GM21825 (cell line): Measurements from ENCODE around the gene CRYAB.
"Not testable (repeated sequence)": the region's sequence is repeated elsewhere in the genome, so short reads cannot be mapped to it uniquely, and the experiment has no call there.

Experiments used
- ATAC-seq: cut with Tn5 transposase; IDR thresholded peaks from one replicate; pipeline ENCODE4 v1.9.1; 2021; ENCODE audit warnings: mild to moderate bottlenecking, moderate library complexity; ENCODE audit not compliant: unreplicated experiment

Gene CRYAB

DNA sequence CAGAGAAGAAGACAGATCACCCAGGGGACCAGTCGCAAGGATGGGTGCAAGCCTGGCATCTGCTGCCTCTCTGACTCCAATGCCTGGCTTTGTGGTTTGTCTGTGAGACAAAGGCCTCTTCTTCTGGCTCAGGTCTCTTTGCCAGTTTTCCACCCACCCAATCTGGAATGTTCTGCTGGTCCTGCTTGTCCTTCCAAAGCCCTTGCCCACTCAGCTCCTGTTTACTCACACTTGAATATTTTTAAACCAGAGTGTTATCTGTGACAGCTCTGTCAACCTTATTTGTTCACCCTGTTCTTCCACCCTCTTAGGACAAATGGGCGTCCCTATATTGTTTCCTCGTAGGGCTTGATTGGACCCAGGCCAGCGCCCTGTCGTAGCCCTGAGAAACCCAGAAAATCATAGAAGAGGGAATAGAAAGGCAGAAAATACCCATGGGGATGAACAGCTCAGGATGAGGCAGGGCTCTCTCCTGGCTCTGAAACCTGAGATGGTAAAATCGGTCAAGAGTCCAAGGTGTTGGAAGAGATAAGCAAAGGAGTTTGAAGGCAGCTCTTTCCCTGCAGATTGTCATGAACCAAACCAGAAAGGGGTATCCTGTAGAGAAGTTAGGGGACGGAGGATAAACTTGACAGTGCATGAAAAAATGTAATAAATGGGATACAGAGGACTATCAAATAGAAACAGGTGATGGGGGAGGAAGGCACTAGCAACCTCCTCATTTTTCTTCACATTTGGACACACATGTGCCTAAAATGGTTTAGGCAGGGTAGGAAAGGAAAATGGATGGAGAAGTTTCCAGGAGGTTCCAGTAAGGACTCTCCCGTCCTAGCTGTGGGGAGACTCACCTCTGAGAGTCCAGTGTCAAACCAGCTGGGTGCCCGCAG is 651 bp downstream of the CRYAB start:
- ATAC-seq, result no peak

DNA sequence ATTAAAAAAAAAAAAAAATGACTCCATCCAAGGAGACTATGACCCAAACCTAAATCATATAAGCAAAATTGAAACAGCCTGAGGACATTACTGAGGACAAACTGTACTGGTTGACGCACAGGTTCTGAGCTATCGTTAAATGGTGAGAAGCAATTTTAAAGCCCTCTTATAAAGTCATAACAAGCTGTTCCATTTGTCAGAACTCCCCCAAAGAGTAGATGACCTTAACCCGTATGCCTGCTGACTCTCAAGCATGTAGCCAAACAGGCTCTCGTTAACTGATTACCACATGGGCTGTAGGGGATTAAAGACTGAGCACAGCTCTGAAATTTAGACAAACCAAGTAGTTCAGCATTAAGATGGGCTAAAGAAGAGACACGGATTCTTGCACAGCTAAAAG is 2.2 kb downstream of the CRYAB start:
- ATAC-seq, result no peak

DNA sequence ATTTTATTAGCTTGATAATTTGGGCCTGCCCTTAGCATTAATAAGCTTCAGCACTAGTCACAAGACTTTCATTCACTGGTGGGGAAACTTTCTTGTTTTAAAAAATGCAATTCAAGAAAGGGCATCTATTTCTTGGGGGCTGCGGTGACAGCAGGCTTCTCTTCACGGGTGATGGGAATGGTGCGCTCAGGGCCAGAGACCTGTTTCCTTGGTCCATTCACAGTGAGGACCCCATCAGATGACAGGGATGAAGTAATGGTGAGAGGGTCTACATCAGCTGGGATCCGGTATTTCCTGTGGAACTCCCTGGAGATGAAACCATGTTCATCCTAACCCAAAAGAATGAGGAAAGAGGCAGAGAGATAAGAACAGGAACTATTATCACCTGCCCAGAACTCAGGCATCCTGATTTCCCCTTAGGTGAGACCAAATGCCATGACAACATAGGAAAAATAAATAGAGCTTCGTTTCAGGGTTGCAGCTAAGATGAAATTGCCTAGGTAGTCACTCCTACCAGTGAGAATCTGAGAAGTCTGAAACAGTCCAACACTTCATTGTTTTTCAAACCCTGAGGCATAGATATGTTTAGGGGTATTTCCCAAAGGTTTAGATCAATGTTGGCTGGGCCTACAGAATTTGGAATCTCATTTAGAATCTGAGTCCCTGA is 2.8 kb downstream of the CRYAB start:
- no peak for ATAC-seq

DNA sequence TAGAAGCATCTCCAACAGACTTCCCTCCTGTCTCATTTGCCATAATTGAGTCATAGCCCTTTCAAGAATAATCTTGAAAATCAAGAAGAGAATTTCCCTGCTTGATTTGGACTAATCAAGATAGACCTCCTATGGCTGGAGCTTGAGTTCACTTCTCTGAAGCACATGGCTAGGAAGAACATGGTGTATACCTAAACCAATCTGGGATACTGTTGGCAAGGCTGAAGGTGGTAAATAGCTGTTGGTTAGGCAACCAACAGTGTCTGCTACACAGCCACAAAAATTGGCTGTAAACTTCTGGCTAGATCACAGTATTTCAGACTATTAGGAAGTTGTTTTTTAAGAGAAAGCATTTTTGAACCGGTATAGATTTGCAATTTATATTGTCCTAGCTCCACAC is 4.9 kb downstream of the CRYAB start:
- ATAC-seq, result no peak

DNA sequence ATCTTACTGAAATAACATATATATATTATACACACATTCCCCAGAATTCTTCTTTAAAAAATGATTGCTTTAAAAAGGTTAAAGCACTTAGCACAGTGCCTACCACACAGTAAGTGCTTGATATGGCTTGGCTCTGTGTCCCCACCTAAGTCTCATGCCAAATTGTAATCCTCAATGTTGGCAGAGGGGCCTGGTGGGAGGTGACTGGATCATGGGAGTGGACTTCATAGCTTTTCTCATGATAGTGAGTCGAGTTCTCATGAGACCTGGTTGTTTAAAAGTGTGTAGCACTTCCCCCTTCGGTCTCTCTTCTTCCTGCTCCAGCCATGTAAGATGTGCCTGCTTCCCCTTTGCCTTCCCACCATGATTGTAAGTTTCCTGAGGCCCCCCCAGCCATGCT is 6.2 kb downstream of the CRYAB start:
- ATAC-seq, result no peak

DNA sequence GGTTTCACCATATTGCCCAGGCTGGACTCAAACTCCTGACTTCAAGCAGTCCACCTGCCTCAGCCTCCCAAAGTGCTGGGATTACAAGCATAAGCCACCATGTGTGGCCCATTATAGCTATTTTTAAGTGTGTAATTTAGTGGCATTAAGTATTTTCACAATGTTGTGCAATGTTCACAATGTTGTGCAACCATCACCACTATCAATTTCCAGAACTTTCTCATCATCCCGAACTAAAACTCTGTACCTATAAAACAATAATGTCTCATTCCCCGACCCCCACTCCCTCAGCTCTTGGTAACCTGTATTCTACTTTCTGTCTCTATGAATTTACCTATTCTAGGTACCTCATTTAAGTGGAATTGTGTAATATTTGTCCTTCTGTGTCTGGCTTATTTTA is 24.7 kb downstream of the CRYAB start:
- no peak for ATAC-seq

DNA sequence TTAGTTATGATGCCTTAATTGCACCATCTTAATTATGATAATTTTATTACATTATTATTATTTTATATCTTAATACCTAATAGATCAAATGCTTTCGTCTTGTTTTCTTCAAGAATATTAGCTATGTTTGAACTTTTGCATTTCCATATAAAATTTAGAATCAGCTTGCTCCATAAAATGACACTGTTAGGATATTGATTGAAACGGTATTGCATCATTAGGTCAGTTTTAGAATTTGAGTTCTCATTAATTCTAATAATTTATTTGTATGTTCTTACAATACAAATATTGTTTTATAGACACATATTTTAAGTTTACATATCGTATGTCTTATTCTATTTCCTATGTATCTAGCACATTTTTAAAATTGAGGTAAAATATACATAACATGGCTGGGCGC is 25.5 kb downstream of the CRYAB start:
- no peak for ATAC-seq

DNA sequence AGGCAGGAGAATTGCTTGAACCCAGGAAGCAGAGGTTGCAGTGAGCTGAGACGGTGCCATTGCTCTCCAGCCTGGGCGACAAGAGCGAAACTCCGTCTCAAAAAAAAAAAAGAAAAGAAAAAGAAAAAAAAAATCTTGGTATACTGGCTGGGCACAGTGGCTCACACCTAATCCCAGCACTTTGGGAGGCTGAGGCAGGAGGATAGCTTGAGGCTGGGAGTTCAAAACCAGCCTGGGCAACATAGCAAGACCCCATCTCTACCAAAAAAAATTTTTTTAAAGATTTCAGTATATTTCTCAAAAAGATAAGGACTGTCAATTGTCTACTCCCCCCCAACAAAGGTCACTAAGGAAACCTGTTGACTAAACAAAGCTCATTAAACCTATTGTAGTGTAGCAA is 26.5 kb downstream of the CRYAB start:
- ATAC-seq, result not testable (repeated sequence)

DNA sequence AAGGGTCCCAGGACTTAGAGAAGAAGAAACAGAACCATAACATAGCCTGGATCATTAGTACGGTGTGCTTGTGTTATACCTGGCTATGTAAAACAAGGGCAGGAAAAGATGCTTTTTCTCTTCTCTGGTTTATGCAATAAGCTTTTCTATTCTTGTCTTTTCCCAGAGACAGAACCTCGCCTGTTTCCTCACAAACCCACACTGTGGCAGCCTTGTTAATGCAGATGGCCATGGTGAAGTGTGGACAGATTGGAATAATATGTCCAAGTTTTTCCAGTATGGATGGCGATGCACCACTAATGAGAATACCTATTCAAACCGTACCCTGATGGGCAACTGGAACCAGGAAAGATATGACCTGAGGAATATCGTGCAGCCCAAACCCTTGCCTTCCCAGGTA is 29.4 kb downstream of the CRYAB start:
- no peak for ATAC-seq

DNA sequence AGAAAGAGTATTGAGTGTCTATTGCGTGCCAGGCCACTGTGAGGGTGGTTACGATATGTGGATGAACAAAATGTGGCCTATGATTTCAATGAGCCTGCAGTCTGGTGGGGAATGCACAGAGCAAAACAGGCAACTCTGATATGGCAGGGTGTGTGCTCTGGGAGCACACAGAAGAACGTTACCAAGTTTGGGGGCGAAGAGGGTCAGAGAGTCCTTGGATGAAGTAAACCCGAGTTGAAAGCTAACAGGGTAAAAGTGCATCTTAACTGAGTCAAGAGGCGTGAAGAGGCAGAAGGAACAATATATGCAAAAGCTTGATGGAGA is 32.0 kb downstream of the CRYAB start:
- peak; percentile 2 for ATAC-seq

DNA sequence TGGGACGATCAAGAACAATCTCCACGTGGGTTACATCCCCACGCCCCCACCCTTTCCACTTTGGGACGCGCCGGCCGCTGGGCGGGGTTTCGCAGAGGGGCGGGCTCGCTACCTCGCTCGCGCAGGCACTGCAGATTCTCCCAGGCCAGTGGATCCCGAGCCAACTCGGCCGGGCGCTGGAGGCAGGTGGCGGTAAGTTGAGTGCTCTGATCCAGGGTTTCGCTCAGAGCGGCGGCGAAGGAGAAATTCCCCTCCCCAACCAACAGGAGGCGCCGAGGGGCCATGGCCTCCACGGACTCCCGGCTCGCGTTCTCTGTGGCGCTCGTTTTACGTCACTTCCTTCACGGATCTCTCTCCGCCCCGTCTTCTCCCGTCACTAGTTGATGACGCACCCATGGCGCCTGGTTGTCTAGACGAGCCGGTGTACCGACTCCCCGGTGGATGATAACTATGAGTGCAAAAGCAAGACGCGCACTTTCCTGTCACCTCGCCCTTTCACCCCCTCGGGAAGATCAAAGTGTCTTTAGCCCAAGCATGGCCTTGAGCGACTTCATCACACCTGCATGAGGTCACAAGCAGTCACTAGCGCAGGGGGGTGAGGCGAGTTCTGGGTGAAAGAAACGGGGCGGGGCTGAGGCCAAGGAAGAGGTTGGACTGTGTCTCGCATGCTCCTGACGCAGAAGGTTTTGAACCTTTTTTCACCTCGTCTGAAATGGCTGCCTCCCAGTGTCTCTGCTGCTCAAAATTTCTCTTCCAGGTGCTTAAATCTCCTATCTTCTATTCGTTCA is 32.5 kb downstream of the CRYAB start, which contains the start of the genes CFAP68 and FDXACB1:
TSS of gene CFAP68 (plus strand) at position 693 of the 788 bp plus-strand sequence. CDS start at position 713, 20 bp downstream.
TSS of gene FDXACB1 (minus strand) at position 317 of the 788 bp plus-strand sequence. CDS start at position 284, 33 bp downstream.
- ATAC-seq, result peak; percentile 78

DNA sequence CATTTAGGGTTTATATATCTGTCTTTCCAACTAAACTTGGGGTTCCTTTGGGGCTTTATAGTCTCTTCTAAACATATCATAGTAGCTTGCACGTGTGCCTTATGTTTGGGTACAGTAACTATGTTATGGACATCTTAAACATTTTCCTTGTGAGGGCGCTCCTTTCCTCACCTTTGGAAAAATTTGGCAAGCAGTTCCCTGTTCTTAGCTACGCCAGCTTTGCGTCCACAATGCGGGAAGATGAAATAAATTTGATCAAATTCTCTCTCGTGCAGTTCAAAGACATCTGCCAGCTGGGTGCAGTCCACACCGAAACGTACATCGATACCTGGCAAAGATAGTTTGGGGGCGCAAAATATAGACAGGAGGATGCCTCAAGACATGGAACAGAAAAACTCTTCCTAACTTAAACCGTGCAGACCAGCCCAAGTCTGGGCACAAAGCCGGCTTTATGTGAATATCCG is 33.2 kb downstream of the CRYAB start:
- ATAC-seq, result peak; percentile 11

DNA sequence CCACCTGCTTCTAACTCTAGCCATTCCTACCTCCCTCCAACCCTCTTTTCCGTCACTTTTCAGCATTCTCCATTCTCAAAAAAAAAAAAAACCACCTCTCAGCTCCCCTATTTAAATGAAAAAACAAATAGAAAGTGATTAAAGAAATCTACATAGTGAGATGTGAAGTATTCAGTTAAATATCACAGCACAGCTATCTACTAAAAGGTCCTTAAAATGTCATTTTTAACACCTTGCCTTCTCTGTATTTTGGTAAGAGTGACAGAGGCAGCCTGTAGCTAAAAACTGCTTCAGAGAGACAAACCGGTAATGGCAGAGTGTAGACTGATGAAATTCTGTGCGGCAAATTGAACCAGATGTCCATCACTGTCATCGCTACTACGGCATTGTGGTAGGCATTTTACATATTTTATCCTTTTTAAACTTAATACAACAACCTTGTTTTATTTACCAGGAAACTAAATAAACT is 39.8 kb downstream of the CRYAB start:
- no peak for ATAC-seq

DNA sequence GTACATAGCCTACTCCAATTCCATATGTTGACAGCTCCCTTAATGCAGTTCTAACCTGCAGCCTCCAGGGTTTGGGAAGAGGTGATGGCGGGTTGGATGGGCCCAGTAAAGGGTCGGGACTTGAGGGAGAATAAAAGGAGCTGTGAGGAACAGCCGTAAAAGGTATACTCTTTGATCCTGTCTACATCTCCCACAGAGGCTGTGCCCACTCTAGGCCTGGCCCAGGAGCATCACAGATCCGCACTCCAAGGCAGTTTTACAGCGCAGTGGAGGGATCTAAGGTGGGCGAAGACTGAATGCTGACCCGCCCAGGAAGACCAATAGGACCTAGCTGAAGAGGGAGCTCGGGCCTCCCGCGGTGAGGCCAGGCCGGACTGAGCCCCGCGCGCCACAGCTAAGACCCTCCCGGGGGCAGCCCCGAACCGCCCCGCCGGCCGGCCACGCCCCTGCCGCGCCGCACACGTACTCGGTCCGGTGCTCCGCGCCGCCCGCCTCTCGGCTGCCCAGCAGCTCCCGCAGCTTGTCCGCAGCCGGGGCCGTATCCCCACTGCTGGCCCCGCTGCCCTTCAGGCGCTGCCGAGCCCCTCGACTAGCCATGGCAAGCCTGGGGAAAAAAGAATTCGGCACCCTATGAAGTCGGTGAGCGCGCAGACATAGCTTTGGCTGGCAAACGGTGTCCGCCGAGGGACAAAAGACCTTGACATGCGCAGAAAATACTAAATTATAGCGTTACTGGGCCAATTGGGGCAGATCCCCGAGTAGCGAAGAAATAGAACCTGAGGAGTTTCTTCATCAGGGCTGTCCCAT is 40.5 kb downstream of the CRYAB start, which contains the start of gene ALG9:
TSS of gene ALG9 (minus strand) at position 696 of the 807 bp plus-strand sequence. CDS start at position 597, 99 bp downstream.
- peak; percentile 81 for ATAC-seq

DNA sequence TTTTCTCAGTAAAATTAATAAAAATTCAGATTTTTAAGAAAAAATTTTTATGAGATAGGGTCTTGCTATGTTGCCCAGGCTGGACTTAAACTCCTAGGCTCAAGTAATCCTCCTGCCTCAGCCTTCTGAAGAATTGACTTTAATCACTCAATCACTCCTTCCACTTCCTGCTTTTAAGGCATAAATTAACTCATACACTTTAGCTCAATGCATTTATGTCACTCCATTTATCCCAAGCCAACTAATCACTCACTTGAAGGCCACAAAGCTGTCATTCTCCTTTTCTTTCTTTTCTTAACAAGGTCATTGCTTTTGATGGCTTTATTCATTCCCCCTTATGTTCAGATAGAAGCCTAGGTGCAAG is 41.1 kb downstream of the CRYAB start:
- peak; percentile 14 for ATAC-seq

DNA sequence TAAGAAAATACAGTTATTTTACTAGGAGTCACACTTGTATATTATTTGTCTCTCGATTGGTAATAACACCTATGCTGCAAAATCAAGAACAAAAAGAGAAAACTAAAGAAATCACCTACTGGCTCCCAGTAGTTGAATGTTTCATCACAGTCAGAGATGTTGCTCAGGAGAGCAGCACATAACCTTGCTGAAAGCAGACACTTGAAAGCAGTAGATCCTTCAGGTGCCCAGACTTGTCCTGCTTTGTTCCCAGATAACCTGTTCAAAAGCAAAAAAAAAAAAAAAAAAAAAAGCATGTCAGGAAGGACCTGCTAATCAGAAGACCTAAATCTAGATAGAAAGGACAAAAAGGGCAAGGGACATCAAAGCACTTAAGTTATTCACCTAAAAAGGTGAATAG is 41.5 kb downstream of the CRYAB start:
- no peak for ATAC-seq

DNA sequence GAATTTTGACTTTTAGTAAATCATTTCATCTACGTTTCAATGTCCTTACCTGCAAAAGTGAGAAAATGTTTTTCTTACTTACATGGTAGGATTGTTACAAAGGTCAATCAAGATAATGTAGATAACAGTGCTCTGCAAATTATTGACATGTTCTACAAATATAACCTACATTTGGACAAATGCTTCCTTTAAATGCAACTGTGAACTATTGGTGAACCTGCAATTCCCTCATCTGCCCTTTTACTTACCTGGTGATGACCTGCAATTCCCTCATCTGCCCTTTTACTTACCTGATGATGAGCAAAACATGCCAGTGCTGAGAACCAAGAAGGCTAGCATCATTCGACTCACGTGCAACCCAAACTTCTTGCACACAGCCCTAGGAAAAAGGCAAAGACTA is 51.3 kb downstream of the CRYAB start:
- no peak for ATAC-seq
